Measurements from ENCODE around the gene SLC25A21.

- no peak for TF ChIP-seq POLR2A (IDR thresholded peaks at IDR 0.05; ENCODE audit: low read depth, low read length)
- no peak for TF ChIP-seq POLR2AphosphoS5 (IDR thresholded peaks at IDR 0.05; ENCODE audit: low read depth, low read length)
- no peak for TF ChIP-seq TAF1 (IDR thresholded peaks at IDR 0.05; ENCODE audit: borderline replicate concordance, low read depth, low read length)
Measured at GRCh38 chr14:36996857-36997590, 175.4 kb downstream of the SLC25A21 start.
